NCI-H345 treated with DMSO at 0.1 percent for 48 hours (cell line): ENCODE measurements around the gene BPIFB6.

Source experiments
- DNase-seq: peaks from one replicate; lab custom pipeline; 2025; ENCODE audit not compliant: unreplicated experiment; lab: John Stamatoyannopoulos, UW

Gene BPIFB6

GRCh38 chr20:33059741-33060390, 28.4 kb downstream of the BPIFB6 start:
- DNase-seq = no peak

DNA sequence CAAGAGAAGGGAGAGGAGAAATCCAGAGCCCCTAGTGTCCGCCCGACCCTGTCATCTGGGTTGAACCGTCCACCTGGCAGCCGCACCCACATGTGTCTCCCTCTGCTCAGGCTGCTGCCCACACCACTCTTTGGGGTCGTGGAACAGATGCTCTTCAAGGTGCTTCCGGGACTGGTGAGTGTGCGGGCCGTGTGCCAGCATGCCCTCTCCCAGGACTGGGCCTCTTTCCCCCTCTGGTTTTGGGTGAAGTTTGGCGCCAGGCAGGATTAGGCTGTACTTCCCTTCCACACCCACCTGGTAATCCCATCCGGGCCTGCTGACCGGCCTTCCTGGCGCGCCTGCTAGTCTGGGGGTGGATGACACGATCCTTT, 30.2 kb downstream of the BPIFB6 start:
- DNase-seq = no peak

DNA sequence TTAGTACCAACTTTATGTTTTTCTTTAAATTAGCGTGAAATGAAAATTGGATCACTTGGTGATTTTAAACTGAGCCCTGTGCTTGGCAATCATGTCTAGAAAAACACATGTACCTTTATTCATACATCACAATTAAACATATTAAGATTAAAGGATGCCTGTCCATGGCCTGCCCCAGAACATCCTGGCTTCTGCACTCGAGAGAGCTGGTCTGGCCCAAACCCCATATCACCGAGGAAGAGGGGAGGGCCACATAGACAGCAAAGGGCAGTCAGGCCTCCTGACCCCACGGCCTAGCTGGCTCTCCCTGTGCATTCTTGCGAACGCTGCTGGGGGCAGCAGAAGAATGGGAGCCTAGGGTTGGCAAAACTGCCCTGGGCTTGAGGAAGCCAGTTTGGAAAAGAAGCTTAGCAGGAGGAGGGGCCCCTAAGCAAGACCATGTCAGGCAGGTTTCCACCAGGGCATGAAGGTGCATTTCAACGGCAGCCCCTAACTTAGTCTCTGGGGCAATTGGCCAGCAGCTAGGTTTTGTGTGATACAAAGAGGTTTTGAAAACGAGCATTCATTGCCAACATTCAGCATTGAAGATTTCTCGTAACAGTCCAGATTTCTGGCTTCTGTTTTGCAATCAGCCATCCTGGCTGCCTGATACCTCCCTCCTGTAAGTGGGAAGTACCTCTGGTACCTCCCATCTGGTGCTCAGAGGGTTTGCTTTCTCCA, 30.8 kb downstream of the BPIFB6 start:
- no peak for DNase-seq

- DNase-seq = no peak
Observed at GRCh38 chr20:33062825-33063149, 31.3 kb downstream of the BPIFB6 start.

GRCh38 chr20:33063271-33063670, 31.8 kb downstream of the BPIFB6 start:
- no peak for DNase-seq

GRCh38 chr20:33064572-33065287, 33.3 kb downstream of the BPIFB6 start:
- DNase-seq = no peak

DNA sequence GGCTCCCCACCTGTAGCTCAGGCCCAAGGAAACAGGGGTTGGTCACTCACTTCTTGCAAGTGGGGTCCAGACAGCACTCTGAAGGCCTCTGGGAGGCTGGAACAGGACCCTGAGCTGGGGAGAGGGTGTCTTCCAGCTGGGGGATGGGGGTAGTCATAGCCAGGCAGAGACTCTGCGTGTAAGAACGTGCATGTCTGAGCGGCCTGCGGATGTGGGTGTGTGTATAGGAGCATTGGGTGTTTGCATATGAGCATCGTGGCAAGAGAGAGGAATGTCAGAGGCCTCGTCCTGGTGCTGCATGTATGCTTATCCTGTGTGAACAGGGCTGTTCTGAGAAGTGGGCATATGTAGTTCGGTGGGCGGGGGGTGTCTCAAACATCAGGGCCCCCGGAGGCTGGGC, 34.3 kb downstream of the BPIFB6 start:
- no peak for DNase-seq

- DNase-seq = no peak
Observed at GRCh38 chr20:33067806-33068205, 36.4 kb downstream of the BPIFB6 start.

DNA sequence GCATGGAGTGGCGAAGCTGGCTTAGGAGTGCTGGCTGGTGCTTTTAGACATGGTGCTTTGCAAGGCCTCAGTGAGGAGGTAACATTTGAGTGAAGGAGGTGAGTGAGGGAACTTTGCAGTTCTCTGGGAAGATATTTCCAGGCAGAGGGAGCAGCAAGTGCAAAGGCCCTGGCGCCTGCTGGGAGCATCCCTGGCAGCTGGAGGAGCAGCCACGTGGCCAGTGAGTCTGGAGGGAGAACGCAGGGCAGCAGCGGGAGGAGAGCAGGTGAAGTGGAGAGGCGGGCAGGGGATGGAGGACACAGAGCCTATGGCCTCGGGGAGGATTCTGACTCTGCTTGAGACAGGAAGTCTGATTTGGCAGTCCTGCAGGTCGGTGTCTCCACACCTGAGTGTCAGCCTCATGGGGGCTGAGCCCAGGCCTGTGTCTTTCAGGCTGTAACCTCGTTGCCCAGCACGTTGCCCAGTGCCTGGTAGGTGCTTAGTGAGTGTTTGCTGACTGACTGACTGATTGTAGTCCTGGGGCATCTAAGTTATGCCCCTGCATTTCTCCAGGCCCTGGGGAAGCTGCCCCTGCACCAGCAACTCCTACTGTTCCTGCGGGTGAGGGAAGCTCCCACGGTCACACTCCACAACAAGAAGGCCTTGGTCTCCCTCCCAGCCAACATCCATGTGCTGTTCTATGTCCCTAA, 36.9 kb downstream of the BPIFB6 start:
- DNase-seq = no peak

GRCh38 chr20:33069673-33070072, 38.2 kb downstream of the BPIFB6 start:
- no peak for DNase-seq

DNA sequence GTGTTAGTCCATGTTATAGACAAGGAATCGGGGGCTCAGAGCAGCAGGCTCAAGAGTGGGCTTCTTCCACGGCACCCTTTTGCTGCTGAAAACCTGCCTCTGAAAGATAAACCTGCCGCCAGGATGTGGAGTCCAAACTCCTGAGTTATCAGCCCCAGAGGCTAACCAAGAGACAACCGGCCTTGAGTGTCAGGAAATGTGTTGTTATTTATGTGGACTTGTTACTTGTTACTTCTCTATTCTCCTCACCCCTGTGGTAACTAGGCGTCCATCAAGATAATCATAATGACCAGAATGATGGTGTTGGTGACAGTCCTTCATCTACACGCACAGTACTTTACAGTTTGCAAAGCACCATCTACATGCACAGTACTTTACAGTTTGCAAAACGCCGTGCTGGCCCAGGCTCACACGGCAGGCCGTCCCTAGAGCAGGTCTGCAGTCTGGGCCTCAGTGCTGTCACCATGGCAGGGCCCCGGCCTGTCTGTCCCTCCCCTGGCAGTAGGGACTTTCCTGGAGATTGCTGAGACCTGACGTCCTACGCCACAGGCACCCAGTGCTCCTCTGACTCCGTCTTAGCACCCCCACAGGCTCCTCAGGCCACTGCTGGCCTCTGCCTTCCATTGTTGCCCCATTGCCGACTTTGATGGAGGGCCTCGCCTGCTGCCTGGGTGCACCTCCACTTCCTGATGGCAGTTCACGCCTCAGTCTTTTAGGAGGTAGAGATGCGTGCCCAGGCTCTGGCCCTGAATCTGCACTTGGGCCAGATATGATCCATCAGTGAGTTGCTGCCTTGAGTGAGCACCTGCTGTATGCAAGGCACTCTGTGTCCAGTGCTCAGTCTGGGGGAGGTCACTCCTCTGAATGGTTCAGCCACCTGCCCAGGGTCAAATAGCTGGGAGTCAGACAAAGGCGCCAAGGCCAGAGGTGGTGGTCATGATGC, 38.9 kb downstream of the BPIFB6 start:
- DNase-seq = no peak

- no peak for DNase-seq
Observed at GRCh38 chr20:33071198-33071597, 39.8 kb downstream of the BPIFB6 start.

DNA sequence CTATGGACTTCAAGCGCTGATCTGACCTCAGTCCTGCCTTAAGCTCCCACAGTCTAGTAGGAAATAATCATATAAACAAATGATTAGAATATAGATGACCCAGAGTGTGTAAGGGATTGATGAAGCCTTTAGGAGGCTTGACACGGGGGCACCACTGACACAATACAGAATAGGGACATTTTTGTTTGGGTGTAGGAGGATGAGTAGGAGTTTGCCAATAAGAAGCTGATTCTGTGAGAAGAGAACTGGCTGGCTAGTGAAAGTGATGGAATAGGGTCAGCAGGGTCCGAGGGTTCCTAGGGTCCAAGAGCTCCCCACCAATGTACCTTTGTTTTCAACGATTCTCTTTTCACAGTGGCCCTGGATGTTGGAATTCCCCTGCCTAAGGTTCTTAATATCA, 40.9 kb downstream of the BPIFB6 start:
- no peak for DNase-seq

GRCh38 chr20:33072813-33073212, 41.4 kb downstream of the BPIFB6 start:
- DNase-seq = no peak

- no peak for DNase-seq
Observed at GRCh38 chr20:33074675-33075074, 43.2 kb downstream of the BPIFB6 start.

DNA sequence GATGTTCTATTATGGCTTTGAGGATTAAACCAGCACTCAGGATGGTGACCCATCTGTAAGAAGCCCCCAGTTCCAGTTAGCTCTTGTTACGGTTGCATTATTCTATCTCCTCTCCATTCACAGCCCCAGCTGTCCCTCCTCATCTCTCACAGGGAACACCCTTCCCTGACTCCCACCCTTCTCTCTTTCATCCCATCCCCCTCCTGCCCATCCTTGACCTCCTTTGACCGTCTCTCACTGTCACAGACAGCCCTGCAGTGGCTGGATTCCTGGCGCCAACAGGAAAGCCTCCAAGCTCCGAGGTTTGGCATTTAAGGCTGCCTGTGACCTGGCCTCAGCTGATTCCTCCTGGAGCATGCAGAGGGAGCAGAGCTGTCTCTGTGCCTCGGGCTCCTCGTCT, 43.8 kb downstream of the BPIFB6 start:
- no peak for DNase-seq

DNA sequence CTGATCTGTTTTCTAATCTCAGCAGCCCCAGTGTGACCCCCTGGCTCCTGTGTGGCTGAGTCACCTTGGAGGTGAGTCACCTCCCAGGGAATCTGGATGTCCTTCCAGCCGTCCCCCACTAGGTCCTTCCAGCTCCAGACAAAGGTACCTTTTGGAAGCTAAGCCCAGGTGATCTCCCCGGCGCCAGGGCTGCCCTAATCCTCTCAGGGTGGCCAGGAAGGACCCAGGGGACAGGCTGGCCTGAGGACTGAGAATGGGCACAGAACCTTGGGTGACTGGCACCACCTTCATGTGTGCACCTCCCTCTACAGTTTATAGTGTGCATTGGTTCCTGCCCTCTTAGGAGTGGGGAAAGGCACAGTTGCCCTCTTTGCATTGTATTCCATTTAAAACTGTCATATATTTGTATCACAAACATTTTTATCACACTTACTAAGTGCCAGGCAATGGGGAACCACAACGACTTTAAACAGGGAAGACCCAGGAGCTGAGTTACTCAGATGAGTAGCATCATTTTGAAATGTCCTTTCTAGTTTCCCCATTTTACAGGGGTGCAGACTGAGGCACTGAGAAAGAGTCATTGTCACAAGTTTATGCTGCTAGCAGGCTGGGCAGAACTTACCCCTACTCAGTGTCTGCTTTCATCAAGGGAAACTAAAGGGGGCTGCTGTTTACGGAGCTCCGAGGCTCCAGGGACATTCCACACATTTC, 45.4 kb downstream of the BPIFB6 start:
- no peak for DNase-seq

DNA sequence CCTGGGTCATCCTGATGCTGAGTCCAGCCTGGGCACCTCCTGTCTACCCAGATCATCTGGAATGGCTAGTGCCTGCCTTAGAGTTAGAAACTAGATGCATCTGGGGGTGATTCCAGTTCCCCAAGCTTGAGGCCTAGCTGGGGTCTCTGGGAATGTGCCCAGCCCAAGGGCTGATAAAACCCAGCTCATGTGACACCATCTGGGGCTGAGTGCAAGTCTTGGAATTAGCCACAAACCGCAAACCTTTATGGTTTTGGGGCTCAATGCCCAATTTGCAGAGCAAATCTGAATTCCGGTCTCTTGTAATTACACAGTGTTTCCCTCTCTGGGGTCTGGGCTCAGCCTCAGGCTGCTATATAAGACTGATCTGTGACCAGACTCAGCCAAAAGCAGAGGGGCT, 47.8 kb downstream of the BPIFB6 start, which contains the start of gene BPIFB4:
Gene BPIFB4 (plus strand): TSS at position 385 of the 400 bp plus-strand sequence. CDS start 1,884 bp downstream, outside the sequence.
- DNase-seq = no peak

DNA sequence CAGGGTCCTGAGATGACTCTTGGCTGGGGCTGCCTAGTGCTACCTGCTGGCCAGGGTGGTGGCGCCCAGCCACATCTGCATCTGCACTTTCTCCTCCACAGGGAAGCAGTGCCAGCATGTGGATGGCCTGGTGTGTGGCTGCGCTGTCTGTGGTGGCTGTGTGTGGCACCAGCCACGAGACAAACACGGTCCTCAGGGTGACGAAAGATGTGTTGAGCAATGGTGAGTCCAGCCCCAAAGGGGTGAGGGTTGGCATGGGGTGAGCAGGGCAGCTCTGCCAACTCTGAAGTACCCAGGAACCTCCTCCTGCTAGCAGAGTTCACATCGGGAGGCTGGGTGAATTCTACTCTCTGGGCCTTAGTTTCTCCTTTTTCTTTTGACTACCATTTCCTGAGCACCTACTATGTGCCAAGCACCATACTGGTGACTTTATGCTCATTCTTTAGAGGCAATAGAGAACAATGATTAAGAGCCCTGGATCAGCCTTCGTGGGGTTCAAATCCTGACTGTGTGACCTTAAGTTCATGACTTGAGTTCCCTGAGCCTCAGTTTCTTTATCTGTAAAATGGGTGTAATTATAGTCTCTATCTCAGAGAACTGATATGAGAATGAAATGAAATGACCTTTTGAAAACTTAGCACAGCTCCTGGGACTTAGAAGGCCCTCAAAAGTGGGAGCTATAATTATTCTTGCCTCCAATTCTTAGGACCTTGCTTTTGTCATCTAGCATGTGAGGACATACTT, 50.1 kb downstream of the BPIFB6 start:
- DNase-seq = no peak
